GM12878 (cell line): ENCODE data around the gene GRAMD1B. TPM values are rescaled to one million over a fixed set of nuclear protein-coding genes. Genes with fewer than 3 reads are reported as not detected.

ENCODE experiments used
- ATAC-seq: fragments of 200-7000 bp; cut with Tn5 transposase; 3 replicates; pipeline ENCODE4 v1.9.1; 2020; ENCODE audit warnings: mild to moderate bottlenecking, moderate library complexity
- BruUV-seq: library from RNA; stranded (reverse); fragments of 400-500 nt; replicated peaks from 2 replicates; lab custom pipeline; 2021; lab: Mats Ljungman, UMichigan
- CTCF ChIA-PET: fragments of 300-600 bp; sonication (Branson Sonifier 250); formaldehyde crosslinking; extraction: SDS; loops from one replicate; lab custom pipeline; 2021; ENCODE audit warnings: inconsistent platforms; lab: Yijun Ruan, JAX
- POLR2A ChIA-PET: fragments of 350-600 bp; formaldehyde crosslinking; extraction: SDS; loops from one replicate; lab custom pipeline; 2021; ENCODE audit warnings: inconsistent platforms; lab: Charles Lee
- RAD21 ChIA-PET: fragments of 300-600 bp; sonication (Branson Sonifier 250); formaldehyde crosslinking; loops from one replicate; lab custom pipeline; 2023; ENCODE audit warnings: antibody characterized with exemption; ENCODE audit not compliant: unreplicated experiment; lab: Charles Lee
- SMC1A ChIA-PET: fragments of 300-600 bp; sonication (Branson Sonifier 250); formaldehyde crosslinking; loops from one replicate; lab custom pipeline; 2023; ENCODE audit not compliant: unreplicated experiment, uncharacterized antibody; lab: Charles Lee
- DNase-seq: peaks from one replicate; pipeline ENCODE4 v3.0.0-alpha.2; 2011; ENCODE audit warnings: low read depth, low spot score
- FAIRE-seq: peaks from 3 replicates; lab custom pipeline; 2011; peaks lifted over from hg19 to GRCh38; lab: Jason Lieb, UNC
- H2AFZ ChIP-seq: 2 replicates; pipeline ENCODE4 v1.6.0; 2011; ENCODE audit warnings: low read depth, low read length, control low read depth; ENCODE audit not compliant: control insufficient read depth
- H3K27ac ChIP-seq: 2 replicates; pipeline ENCODE4 v1.5.1; 2011; ENCODE audit warnings: control low read depth; ENCODE audit not compliant: control insufficient read depth, insufficient read depth
- H3K27me3 ChIP-seq, 2 experiments: replicated peaks in 1 of 2; 2 replicates each; pipeline versions ENCODE4 v1.6.0 to v1.6.1; 2011; ENCODE audit warnings: low read length in 1 of 2; ENCODE audit not compliant: control insufficient read depth in 2 of 2, insufficient read depth in 2 of 2
- H3K36me3 ChIP-seq, 2 experiments: 2 replicates each; pipeline ENCODE4 v1.5.1; 2011; ENCODE audit warnings: low read length in 1 of 2; ENCODE audit not compliant: control insufficient read depth in 2 of 2, insufficient read depth in 2 of 2
- H3K4me1 ChIP-seq: 2 replicates; pipeline ENCODE4 v1.6.1; 2011; ENCODE audit warnings: mild to moderate bottlenecking, low read length, moderate library complexity, mixed read lengths; ENCODE audit not compliant: control insufficient read depth, insufficient read depth
- H3K4me2 ChIP-seq: 2 replicates; pipeline ENCODE4 v1.6.0; 2011; ENCODE audit warnings: control low read depth; ENCODE audit not compliant: control insufficient read depth, insufficient read depth
- H3K4me3 ChIP-seq: fragments of 200-600 bp; sonication (generic); 2 replicates; pipeline ENCODE4 v1.5.1; 2016
- H3K79me2 ChIP-seq: 2 replicates; pipeline ENCODE4 v1.6.0; 2011; ENCODE audit warnings: low read length; ENCODE audit not compliant: control insufficient read depth, insufficient read depth
- H3K9ac ChIP-seq: 2 replicates; pipeline ENCODE4 v1.8.0; 2011; ENCODE audit warnings: low read length, control low read depth, mixed read lengths; ENCODE audit not compliant: control insufficient read depth, insufficient read depth
- H3K9me3 ChIP-seq: replicated peaks from 3 replicates; pipeline ENCODE4 v1.5.1; 2011; ENCODE audit warnings: mild to moderate bottlenecking, low read length; ENCODE audit not compliant: control insufficient read depth, insufficient read depth
- H4K20me1 ChIP-seq: 2 replicates; pipeline ENCODE4 v1.6.0; 2011; ENCODE audit not compliant: control insufficient read depth, insufficient read depth
- CBFB ChIP-seq: IDR thresholded peaks from 2 replicates; pipeline ENCODE4 v1.6.1; 2016; ENCODE audit warnings: antibody characterized with exemption, low read depth
- CREM ChIP-seq: IDR thresholded peaks from 2 replicates; pipeline ENCODE4 v1.6.1; 2014; ENCODE audit warnings: antibody characterized with exemption, low read depth
- CTCF ChIP-seq, 3 experiments: IDR thresholded peaks in 2 of 3; conservative IDR thresholded peaks in 1 of 3; 2 replicates each; pipeline ENCODE4 v1.5.1; 2011; ENCODE audit warnings: low read depth in 3 of 3, low read length in 3 of 3, mild to moderate bottlenecking in 3 of 3, control low read depth in 2 of 3, moderate library complexity in 2 of 3, inconsistent platforms in 1 of 3, mixed read lengths in 1 of 3; ENCODE audit not compliant: control insufficient read depth in 2 of 3, insufficient read depth in 1 of 3; ENCODE audit errors: extremely low read depth in 1 of 3
- HDAC6 ChIP-seq: fragments of 200-600 bp; sonication (generic); IDR thresholded peaks from one replicate; pipeline ENCODE4 v1.8.0; 2017; ENCODE audit warnings: antibody characterized with exemption; ENCODE audit not compliant: unreplicated experiment
- REST ChIP-seq: IDR thresholded peaks from 2 replicates; pipeline ENCODE4 v1.6.1; 2012; ENCODE audit warnings: mild to moderate bottlenecking, low read depth, low read length
- STAT3 ChIP-seq: IDR thresholded peaks from 2 replicates; pipeline ENCODE4 v1.6.1; 2011; ENCODE audit warnings: low read depth, low read length, improper control_type of control experiment
- SUZ12 ChIP-seq: fragments of 200-600 bp; sonication (generic); IDR thresholded peaks from one replicate; pipeline ENCODE4 v1.6.1; 2018; ENCODE audit warnings: antibody characterized with exemption, mild to moderate bottlenecking; ENCODE audit not compliant: unreplicated experiment
- WGBS: methylation state at CpG from one replicate; pipeline ENCODE4 v1.1.6; 2016; ENCODE audit warnings: low lambda C conversion rate; ENCODE audit not compliant: insufficient replicate concordance, insufficient coverage; ENCODE audit errors: missing lambda C conversion rate; 5-methylcytosine and 5-hydroxymethylcytosine counted together
- in situ Hi-C: fragments of 300-500 bp; cut with MboI; formaldehyde crosslinking; loops from 9 replicates; pipeline ENCODE4 v1.14.3; 2018; ENCODE audit warnings: mixed read lengths
- intact Hi-C: fragments of 100-400 bp; cut with micrococcal nuclease; formaldehyde crosslinking; loops from one replicate; pipeline ENCODE4 v1.14.2; 2022; ENCODE audit not compliant: unreplicated experiment
- polyA plus RNA-seq, 11 experiments: library from polyadenylated mRNA; depleted of rRNA in 4 of 11; unstranded in 6 of 11; stranded (reverse) in 5 of 11; fragments of >200 nt; fragmentation: Nextera tagmentation in 4 of 11; fragmentation: Illumina TruSeq in 1 of 11; extraction: Ambion mirVana in 4 of 11; extraction: Trizol in 1 of 11; gene quantifications; 1 replicate in 1 of 11; 2 replicates in 10 of 11; pipeline versions ENCODE4 v1.2.1 to v1.2.3, GENCODE V29; 2011 to 2016; ENCODE audit warnings: inconsistent platforms in 2 of 11, missing spikeins in 2 of 11, low read depth in 1 of 11
- total RNA-seq, 4 experiments: library from RNA; depleted of rRNA in 3 of 4; stranded (reverse); fragments of >200 nt in 3 of 4; fragmentation: Illumina TruSeq in 1 of 4; extraction: Trizol in 1 of 4; gene quantifications; 2 replicates each; pipeline versions ENCODE4 v1.2.1 to v1.2.3, GENCODE V29; 2013 to 2021
- TF ChIP-seq, protein P1 (sequence below): IDR thresholded peaks from 2 replicates; pipeline ENCODE4 v1.6.1; 2011; ENCODE audit warnings: borderline replicate concordance, low read depth, mild to moderate bottlenecking, moderate library complexity, low read length; ENCODE audit not compliant: insufficient read depth, poor library complexity, severe bottlenecking
- TF ChIP-seq, protein P2 (sequence below): IDR thresholded peaks from 2 replicates; pipeline ENCODE4 v1.6.1; 2012; ENCODE audit warnings: low read length, inconsistent platforms

The GRAMD1B gene
- total and polyA plus RNA-seq, 10 of the 15 experiments (the other 5 are each of a cell fraction or from before 2014, with no cell fraction given), result 1.9 to 49.1 (median 26.9) TPM

DNA sequence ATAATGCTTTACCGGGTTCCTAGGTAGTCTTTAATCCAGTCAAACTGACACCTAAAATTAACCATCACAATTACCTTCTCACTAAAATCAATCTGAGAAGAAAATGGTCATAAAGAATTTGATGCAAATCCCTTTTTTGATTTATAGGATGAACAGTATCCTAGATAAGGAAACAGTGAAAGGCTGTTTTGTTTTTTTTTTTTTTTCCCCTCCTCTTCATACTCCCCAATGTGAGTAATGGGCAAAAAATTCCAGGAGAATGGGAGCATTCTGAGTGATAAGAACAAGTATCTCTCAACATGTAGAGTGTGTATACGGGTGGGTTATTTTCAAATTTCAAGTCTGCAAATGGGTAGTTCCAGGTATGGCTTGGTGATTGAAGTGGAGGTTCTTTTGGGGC, 28.4 kb downstream of the GRAMD1B start:
- Histone ChIP-seq H3K27me3 (no peaks in the 10 kb centered on the region), H3K4me3 (no peak overlapping the region), H3K4me1 (peaks cover 21% of the 10 kb centered on the region; the same call in 1 of the 2 replicates), H2AFZ (no peak overlapping the region), H3K27ac (no peak overlapping the region), H3K9ac (no peak overlapping the region), H3K4me2 (no peak overlapping the region), H4K20me1 (no peaks in the 10 kb centered on the region), H3K36me3 (peaks cover 0 to 2% of the 10 kb centered on the region in 2 experiments; a peak in 3 of 4 replicates), H3K79me2 (no peaks in the 10 kb centered on the region; the same call in 1 of the 2 replicates), H3K9me3 (no peaks in the 10 kb centered on the region)
- no TSS peak for BruUV-seq
- in situ Hi-C loops, result no loop called here
- ATAC-seq (no peak), FAIRE-seq (no peak), DNase-seq (no peak)
- intact Hi-C loops, result loop anchor here (2.0 kb wide), 1 partner anchor 20 kb away; no protein-coding TSS in a partner anchor
- ChIA-PET POLR2A (no interaction called here), CTCF (no interaction called here), SMC1A (interaction anchor here (0.6 kb wide), 1 partner anchor 57 kb away, joined by 3 read pairs; no protein-coding TSS in a partner anchor), RAD21 (no interaction called here)
- whole genome bisulfite sequencing, result 89% methylated on average over 2 of the region's 2 CpGs
- TF ChIP-seq SUZ12 (no peak), CBFB (no peak), REST (no peak), STAT3 (no peak), CTCF (IDR thresholded peaks at IDR 0.05 in 2 of 3, conservative IDR thresholded peaks at IDR 0.05 in 1 of 3; ENCODE audit: control insufficient read depth in 2 of 3, extremely low read depth in 1 of 3, insufficient read depth in 1 of 3, low read depth in 3 of 3, low read length in 3 of 3) (no peak), CREM (no peak), HDAC6 (no peak)
- TF ChIP-seq, protein P1, sequence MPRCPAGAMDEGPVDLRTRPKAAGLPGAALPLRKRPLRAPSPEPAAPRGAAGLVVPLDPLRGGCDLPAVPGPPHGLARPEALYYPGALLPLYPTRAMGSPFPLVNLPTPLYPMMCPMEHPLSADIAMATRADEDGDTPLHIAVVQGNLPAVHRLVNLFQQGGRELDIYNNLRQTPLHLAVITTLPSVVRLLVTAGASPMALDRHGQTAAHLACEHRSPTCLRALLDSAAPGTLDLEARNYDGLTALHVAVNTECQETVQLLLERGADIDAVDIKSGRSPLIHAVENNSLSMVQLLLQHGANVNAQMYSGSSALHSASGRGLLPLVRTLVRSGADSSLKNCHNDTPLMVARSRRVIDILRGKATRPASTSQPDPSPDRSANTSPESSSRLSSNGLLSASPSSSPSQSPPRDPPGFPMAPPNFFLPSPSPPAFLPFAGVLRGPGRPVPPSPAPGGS, result no peak
- TF ChIP-seq, protein P2, sequence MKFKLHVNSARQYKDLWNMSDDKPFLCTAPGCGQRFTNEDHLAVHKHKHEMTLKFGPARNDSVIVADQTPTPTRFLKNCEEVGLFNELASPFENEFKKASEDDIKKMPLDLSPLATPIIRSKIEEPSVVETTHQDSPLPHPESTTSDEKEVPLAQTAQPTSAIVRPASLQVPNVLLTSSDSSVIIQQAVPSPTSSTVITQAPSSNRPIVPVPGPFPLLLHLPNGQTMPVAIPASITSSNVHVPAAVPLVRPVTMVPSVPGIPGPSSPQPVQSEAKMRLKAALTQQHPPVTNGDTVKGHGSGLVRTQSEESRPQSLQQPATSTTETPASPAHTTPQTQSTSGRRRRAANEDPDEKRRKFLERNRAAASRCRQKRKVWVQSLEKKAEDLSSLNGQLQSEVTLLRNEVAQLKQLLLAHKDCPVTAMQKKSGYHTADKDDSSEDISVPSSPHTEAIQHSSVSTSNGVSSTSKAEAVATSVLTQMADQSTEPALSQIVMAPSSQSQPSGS, result no peak
